B cell (primary cell): Measurements from ENCODE around the gene PRKACA.

Experiments used
- EZH2 ChIP-seq: IDR thresholded peaks from 2 replicates; pipeline ENCODE4 v1.6.1; 2012; ENCODE audit warnings: borderline replicate concordance, low read depth, mild to moderate bottlenecking, moderate library complexity, low read length; ENCODE audit not compliant: insufficient read depth, poor library complexity, severe bottlenecking
- TF ChIP-seq, protein P1 (sequence below): fragments of 200-600 bp; IDR thresholded peaks from one replicate; pipeline ENCODE4 v1.8.0; 2022; ENCODE audit warnings: antibody characterized with exemption, mild to moderate bottlenecking

DNA sequence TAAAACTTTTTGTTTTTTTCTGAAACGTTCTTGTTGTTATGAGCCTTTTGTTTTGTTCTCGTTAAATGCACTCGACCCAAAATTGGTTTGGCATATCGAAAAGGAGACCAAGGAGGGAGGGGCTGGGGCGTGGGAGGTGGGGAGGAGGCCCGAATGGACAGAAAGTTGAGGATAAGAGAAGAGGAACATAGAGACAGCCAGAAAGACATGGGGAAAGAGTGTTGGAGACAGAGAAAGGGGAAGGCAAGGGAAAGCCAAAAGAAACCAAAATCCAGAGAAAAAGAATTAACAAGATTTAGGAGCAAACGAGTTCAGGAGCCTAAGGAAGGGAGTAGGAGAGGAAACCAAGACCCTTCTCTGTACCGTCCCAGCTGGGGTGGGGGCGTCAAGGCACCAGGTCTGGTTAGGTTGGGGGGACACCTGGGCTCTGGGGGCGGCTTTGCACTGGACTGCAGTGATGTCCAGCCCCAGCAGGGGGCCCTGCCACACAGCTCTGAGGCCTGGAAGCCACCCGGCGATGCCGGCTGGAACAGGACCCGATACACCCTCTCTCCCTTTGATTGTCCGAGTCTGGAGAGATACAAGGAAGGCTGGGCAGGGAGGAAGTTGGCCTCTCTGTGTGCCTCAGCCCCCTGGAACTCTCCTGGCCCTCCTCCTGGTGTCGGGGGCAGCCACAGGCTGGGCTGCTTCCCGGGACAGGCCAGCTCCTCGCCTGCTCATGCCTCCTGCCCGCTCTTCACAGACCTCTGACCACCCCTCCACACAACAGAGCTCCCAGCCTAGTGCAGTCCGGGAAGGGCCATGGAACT lies 30.4 kb upstream of the PRKACA start:
- no peak for TF ChIP-seq EZH2
- TF ChIP-seq, protein P1, sequence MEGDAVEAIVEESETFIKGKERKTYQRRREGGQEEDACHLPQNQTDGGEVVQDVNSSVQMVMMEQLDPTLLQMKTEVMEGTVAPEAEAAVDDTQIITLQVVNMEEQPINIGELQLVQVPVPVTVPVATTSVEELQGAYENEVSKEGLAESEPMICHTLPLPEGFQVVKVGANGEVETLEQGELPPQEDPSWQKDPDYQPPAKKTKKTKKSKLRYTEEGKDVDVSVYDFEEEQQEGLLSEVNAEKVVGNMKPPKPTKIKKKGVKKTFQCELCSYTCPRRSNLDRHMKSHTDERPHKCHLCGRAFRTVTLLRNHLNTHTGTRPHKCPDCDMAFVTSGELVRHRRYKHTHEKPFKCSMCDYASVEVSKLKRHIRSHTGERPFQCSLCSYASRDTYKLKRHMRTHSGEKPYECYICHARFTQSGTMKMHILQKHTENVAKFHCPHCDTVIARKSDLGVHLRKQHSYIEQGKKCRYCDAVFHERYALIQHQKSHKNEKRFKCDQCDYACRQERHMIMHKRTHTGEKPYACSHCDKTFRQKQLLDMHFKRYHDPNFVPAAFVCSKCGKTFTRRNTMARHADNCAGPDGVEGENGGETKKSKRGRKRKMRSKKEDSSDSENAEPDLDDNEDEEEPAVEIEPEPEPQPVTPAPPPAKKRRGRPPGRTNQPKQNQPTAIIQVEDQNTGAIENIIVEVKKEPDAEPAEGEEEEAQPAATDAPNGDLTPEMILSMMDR = peak; percentile 71
